Measurements from ENCODE around the gene MIA2.

The MIA2 gene

DNA sequence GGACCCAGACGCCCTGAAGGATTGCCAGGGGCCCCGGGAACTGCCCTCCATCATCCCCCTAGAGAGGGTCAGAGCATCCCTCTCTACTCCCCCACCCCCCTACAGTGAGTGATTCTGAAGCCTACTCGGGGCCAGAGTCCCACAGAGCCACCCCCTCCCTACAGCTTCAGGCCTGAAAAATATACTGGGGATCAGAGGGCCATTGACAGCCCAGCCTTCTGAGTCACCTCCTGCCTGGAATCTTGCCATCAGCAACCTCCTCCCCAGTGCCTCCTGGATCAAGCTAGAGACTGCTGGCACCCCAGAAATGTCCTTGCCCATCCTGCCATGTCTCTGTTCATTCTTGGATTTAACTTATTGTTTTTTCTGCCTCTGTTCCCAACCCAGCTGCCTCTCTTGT, 21.7 kb upstream of the MIA2 start:
- TF ChIP-seq, protein P1, sequence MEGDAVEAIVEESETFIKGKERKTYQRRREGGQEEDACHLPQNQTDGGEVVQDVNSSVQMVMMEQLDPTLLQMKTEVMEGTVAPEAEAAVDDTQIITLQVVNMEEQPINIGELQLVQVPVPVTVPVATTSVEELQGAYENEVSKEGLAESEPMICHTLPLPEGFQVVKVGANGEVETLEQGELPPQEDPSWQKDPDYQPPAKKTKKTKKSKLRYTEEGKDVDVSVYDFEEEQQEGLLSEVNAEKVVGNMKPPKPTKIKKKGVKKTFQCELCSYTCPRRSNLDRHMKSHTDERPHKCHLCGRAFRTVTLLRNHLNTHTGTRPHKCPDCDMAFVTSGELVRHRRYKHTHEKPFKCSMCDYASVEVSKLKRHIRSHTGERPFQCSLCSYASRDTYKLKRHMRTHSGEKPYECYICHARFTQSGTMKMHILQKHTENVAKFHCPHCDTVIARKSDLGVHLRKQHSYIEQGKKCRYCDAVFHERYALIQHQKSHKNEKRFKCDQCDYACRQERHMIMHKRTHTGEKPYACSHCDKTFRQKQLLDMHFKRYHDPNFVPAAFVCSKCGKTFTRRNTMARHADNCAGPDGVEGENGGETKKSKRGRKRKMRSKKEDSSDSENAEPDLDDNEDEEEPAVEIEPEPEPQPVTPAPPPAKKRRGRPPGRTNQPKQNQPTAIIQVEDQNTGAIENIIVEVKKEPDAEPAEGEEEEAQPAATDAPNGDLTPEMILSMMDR (IDR thresholded peaks at IDR 0.05) = no peak

DNA sequence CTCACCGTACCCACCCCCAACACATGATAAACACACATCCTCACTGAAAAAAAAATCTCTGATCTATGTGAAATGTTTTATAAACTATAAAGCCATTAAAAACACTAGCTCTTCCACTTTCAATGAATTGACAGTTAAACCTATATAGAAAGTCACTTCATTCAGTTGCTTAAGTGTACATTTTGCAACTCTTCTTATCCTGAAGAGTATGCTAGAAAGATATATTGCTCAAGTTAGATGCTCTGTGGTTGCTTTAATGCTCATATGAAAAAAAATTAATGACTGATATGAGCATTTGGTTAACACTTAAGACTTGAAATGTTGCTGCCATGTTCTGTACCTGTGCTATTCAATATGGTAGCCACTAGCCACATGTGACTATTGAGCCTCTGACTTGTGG, 21.0 kb upstream of the MIA2 start:
- TF ChIP-seq, protein P1 (IDR thresholded peaks at IDR 0.05) = no peak

DNA sequence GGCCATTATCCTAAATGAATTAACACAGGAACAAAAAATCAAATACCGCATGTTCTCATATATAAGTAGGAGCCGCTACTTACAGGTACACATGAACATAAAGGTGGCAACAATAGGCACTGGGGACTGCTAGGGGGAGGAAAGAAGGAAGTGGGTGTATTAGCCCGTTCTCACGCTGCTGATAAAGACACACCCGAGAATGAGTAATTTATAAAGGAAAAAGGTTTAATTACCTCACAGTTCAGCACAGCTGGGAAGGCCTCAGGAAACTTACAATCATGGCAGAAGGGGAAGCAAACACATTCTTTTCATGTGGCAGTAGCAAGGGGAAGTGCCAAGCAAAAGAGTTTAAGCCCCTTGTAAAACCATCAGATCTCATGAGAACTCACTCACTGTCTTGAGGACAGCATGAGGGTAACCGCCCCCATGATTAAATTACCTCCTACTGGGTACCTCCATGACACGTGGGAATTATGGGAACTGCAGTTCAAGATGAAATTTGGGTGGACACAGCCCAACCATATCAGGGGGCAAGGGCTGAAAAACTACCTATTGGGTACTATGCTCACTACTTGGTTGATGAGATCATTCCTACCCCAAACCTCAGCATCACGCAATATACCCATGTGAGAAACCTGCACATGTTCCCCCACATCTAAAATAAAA, 16.4 kb upstream of the MIA2 start:
- TF ChIP-seq, protein P1 (IDR thresholded peaks at IDR 0.05) = no peak

- TF ChIP-seq, protein P1 (IDR thresholded peaks at IDR 0.05) = no peak
These were observed 15.4 kb upstream of the MIA2 start for GRCh38 chr14:39218171-39218769.

DNA sequence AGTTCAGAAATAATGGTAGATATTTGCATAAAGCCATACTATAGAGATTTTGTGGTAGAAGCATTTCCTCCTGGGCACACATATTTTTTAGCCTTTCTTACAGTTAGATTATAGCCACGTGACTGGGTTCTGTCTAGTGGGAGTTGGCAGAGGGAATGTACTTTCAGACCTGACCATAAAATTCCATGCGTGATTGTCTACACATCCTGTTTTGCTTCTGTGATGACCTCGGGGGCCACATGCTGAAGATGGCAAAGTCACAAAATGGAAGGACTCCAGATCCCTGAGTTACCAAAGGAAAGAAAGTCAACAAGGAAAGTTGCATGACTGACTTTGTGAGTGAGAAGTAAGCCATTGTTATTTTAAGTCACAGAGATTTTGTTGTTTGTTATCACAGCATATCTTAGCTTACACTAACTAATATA, 14.6 kb upstream of the MIA2 start:
- TF ChIP-seq, protein P1 (IDR thresholded peaks at IDR 0.05) = no peak

DNA sequence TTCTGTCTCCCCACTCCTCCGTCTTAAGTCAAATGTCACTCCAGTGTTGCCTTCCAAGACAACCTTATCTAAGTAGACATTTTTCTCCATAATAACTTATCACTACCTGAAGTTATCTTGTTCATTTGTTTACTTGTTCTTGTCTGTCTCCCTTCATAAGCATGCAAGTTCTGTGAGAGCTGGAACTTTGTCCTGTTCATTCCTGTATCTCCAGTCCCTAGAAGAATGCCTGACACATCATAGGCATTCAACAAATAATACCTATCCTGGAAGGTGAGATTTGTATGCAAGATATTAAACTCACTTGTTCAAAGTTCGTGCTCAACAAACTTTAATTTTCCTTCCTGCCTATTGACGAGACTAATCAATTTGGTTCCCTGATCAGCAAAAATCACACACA, 5.7 kb upstream of the MIA2 start:
- TF ChIP-seq, protein P1 (IDR thresholded peaks at IDR 0.05) = no peak

- TF ChIP-seq, protein P1 (IDR thresholded peaks at IDR 0.05) = no peak
These were observed 5.0 kb upstream of the MIA2 start for GRCh38 chr14:39228509-39229221.
